Osteocyte (in vitro differentiated cells): ENCODE results near the gene MYH7B. TPM values are rescaled to one million over a fixed set of nuclear protein-coding genes. Genes with fewer than 3 reads are reported as not detected.

ENCODE experiments used
- DNase-seq: peaks from one replicate; pipeline ENCODE4 v3.0.0; 2021; ENCODE audit warnings: mixed read lengths; ENCODE audit not compliant: unreplicated experiment; ENCODE audit errors: extremely low spot score
- H3K27ac Mint-ChIP-seq: one replicate; pipeline ENCODE4 v1.8.0; 2021; ENCODE audit warnings: mild to moderate bottlenecking, mixed read lengths; ENCODE audit not compliant: unreplicated experiment
- H3K27me3 Mint-ChIP-seq: one replicate; pipeline ENCODE4 v1.8.0; 2021; ENCODE audit warnings: mixed read lengths; ENCODE audit not compliant: unreplicated experiment
- H3K36me3 Mint-ChIP-seq: one replicate; pipeline ENCODE4 v1.8.0; 2021; ENCODE audit warnings: mixed read lengths; ENCODE audit not compliant: unreplicated experiment
- H3K4me1 Mint-ChIP-seq: one replicate; pipeline ENCODE4 v1.8.0; 2021; ENCODE audit warnings: mixed read lengths; ENCODE audit not compliant: unreplicated experiment
- H3K4me3 Mint-ChIP-seq: one replicate; pipeline ENCODE4 v1.8.0; 2021; ENCODE audit warnings: mild to moderate bottlenecking, moderate library complexity, mixed read lengths; ENCODE audit not compliant: unreplicated experiment
- H3K9me3 Mint-ChIP-seq: one replicate; pipeline ENCODE4 v1.8.0; 2021; ENCODE audit warnings: mixed read lengths; ENCODE audit not compliant: unreplicated experiment
- CTCF ChIP-seq: fragments of 200-600 bp; sonication (generic); IDR thresholded peaks from 2 replicates; pipeline ENCODE4 v1.5.0; 2021; ENCODE audit warnings: antibody characterized with exemption, mild to moderate bottlenecking, moderate library complexity
- total RNA-seq: library from RNA; stranded (reverse); gene quantifications from 2 replicates; pipeline ENCODE4 v1.2.1, GENCODE V29; 2021

Gene MYH7B
- total RNA-seq, 1 donor from 2014 or later, result 0.86 TPM

GRCh38 chr20:34990661-34991214 is 35.1 kb downstream of the MYH7B start:
- no peak for DNase-seq
- Mint-ChIP-seq H3K27me3 (no peaks in the 10 kb centered on the region), H3K36me3 (peaks cover 5% of the 10 kb centered on the region), H3K9me3 (no peaks in the 10 kb centered on the region), H3K4me3 (no peak overlapping the region), H3K27ac (no peak overlapping the region), H3K4me1 (no peaks in the 10 kb centered on the region)
- no peak for TF ChIP-seq CTCF

GRCh38 chr20:34992751-34993417 is 37.2 kb downstream of the MYH7B start:
- Mint-ChIP-seq H3K4me3 (no peak overlapping the region), H3K9me3 (no peaks in the 10 kb centered on the region), H3K36me3 (peaks cover 12% of the 10 kb centered on the region), H3K4me1 (no peaks in the 10 kb centered on the region), H3K27me3 (no peaks in the 10 kb centered on the region), H3K27ac (no peak overlapping the region)
- TF ChIP-seq CTCF, result no peak
- DNase-seq, result no peak

- Mint-ChIP-seq H3K9me3 (no peaks in the 10 kb centered on the region), H3K36me3 (peaks cover 20% of the 10 kb centered on the region), H3K27me3 (no peaks in the 10 kb centered on the region), H3K4me1 (no peaks in the 10 kb centered on the region), H3K4me3 (no peak overlapping the region), H3K27ac (no peak overlapping the region)
- no peak for TF ChIP-seq CTCF
- no peak for DNase-seq
Observed at GRCh38 chr20:34993941-34994508, 38.4 kb downstream of the MYH7B start.

GRCh38 chr20:34994509-34995131 is 39.0 kb downstream of the MYH7B start:
- no peaks in the 10 kb centered on the region for H3K4me1 Mint-ChIP-seq
- no peak for DNase-seq
- H3K27me3 Mint-ChIP-seq, result no peaks in the 10 kb centered on the region
- H3K36me3 Mint-ChIP-seq, result peaks cover 23% of the 10 kb centered on the region
- H3K27ac Mint-ChIP-seq, result no peak overlapping the region
- no peak for TF ChIP-seq CTCF
- H3K9me3 Mint-ChIP-seq, result no peaks in the 10 kb centered on the region
- H3K4me3 Mint-ChIP-seq, result no peak overlapping the region

- no peak overlapping the region for H3K27ac Mint-ChIP-seq
- H3K36me3 Mint-ChIP-seq, result peaks cover 26% of the 10 kb centered on the region
- no peak for TF ChIP-seq CTCF
Observed at GRCh38 chr20:34995192-34995591, 39.5 kb downstream of the MYH7B start.

More at GRCh38 chr20:34995192-34995591, 39.5 kb downstream of the MYH7B start:
- H3K9me3 Mint-ChIP-seq, result no peaks in the 10 kb centered on the region
- no peaks in the 10 kb centered on the region for H3K27me3 Mint-ChIP-seq
- no peaks in the 10 kb centered on the region for H3K4me1 Mint-ChIP-seq
- DNase-seq, result no peak
- H3K4me3 Mint-ChIP-seq, result no peak overlapping the region
